DOHH2 (cell line): Measurements from ENCODE around the gene DOCK10.

Experiments
- EZH2phosphoT487 ChIP-seq: fragments of 200-600 bp; sonication (generic); IDR thresholded peaks from 2 replicates; pipeline ENCODE4 v1.6.1; 2017; ENCODE audit warnings: borderline replicate concordance, mild to moderate bottlenecking, antibody characterized with exemption, low read length, moderate library complexity, mixed read lengths
- TF ChIP-seq, protein P1 (sequence below): fragments of 200-600 bp; sonication (generic); IDR thresholded peaks from one replicate; pipeline ENCODE4 v1.5.1; 2014; ENCODE audit warnings: antibody characterized with exemption, mild to moderate bottlenecking, low read depth, low read length; ENCODE audit not compliant: poor library complexity, severe bottlenecking

DNA sequence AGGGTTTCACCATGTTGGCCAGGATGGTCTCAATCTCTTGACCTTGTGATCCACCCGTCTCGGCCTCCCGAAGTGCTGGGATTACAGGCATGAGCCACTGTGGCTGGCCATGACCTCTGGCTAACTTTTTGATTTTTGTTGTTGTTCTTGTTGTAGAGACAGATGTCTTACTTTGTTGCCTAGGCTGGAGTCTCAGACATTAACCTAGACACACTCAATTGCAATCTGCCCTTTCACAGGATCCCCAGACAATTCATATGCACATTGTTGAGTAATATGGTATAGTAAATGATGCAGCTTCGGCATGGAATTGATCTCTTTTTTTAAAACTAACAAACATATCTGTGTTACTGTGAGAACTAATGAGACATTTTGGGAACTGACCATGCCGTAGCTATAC lies 195.6 kb downstream of the DOCK10 start:
- TF ChIP-seq, protein P1, sequence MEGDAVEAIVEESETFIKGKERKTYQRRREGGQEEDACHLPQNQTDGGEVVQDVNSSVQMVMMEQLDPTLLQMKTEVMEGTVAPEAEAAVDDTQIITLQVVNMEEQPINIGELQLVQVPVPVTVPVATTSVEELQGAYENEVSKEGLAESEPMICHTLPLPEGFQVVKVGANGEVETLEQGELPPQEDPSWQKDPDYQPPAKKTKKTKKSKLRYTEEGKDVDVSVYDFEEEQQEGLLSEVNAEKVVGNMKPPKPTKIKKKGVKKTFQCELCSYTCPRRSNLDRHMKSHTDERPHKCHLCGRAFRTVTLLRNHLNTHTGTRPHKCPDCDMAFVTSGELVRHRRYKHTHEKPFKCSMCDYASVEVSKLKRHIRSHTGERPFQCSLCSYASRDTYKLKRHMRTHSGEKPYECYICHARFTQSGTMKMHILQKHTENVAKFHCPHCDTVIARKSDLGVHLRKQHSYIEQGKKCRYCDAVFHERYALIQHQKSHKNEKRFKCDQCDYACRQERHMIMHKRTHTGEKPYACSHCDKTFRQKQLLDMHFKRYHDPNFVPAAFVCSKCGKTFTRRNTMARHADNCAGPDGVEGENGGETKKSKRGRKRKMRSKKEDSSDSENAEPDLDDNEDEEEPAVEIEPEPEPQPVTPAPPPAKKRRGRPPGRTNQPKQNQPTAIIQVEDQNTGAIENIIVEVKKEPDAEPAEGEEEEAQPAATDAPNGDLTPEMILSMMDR: no peak
- no peak for TF ChIP-seq EZH2phosphoT487
